Metanephros (tissue), 2 donors: Measurements from ENCODE around the gene PLLP. TPM values are rescaled to one million over a fixed set of nuclear protein-coding genes. Genes with fewer than 3 reads are reported as not detected.

Source experiments
- small RNA-seq: library from RNA; depleted of rRNA; stranded (forward); fragments of <200 nt; gene quantifications from one replicate; pipeline ENCODE3, GENCODE V24; 2014; ENCODE audit warnings: low replicate concordance
- total RNA-seq: library from RNA; depleted of rRNA; stranded (reverse); fragments of >200 nt; gene quantifications from one replicate; pipeline ENCODE4 v1.2.3, GENCODE V29; 2014

PLLP gene
- total RNA-seq, result 14.1 TPM

GRCh38 chr16:57284209-57284951 lies at the start of gene PLLP:
PLLP (minus strand) TSS chr16:57284672; CDS start chr16:57284540, 132 bp downstream.

GRCh38 chr16:57244767-57245471 lies 39.6 kb downstream of the PLLP start, which contains the start of gene ARL2BP:
ARL2BP (plus strand) TSS chr16:57245259; CDS start chr16:57245368, 109 bp downstream.

Small RNAs within 50 kb of the gene (small RNA-seq; reads per million reads assigned to genes)
- not detected for gene AC108081.1

Other genes starting within 250 kb of the PLLP start
- 30.1 TPM for gene CPNE2, start 192.1 kb downstream of the PLLP start, total RNA-seq
- 45.5 TPM for gene PSME3IP1, start 98.6 kb downstream of the PLLP start, total RNA-seq
- 70.8 TPM for gene RSPRY1, start 98.3 kb downstream of the PLLP start, total RNA-seq
- gene ARL2BP, start 39.4 kb downstream of the PLLP start, total RNA-seq, result 46.1 TPM
- gene CCL22, start 74.1 kb upstream of the PLLP start, total RNA-seq, result not detected
- gene CX3CL1, start 87.8 kb upstream of the PLLP start, total RNA-seq, result 30.6 TPM
- 1.1 TPM for gene CCL17, start 120.1 kb upstream of the PLLP start, total RNA-seq
- gene CIAPIN1, start 162.7 kb upstream of the PLLP start, total RNA-seq, result 47.7 TPM
- gene COQ9, start 162.8 kb upstream of the PLLP start, total RNA-seq, result 77.0 TPM
- 91.0 TPM for gene POLR2C, start 178.0 kb upstream of the PLLP start, total RNA-seq
- 25.6 TPM for gene DOK4, start 201.8 kb upstream of the PLLP start, total RNA-seq